ENCODE data around the gene FKBP5. TPM values are rescaled to one million over a fixed set of nuclear protein-coding genes. Genes with fewer than 3 reads are reported as not detected.

Gene FKBP5
- total and polyA plus RNA-seq, 9 of the 15 experiments (the other 6 are each of a cell fraction or from before 2014, with no cell fraction given), result 32.7 to 151 (median 75.0) TPM

GRCh38 chr6:35583893-35584688 is 104.6 kb downstream of the FKBP5 start:
- FAIRE-seq, result peak; percentile 91
- CTCF ChIA-PET (ENCODE audit: low intra/inter-chr PET ratio), result interaction anchor here (0.6 to 8.7 kb wide), 8 partner anchors 36 to 511 kb away, joined by 3 to 195 read pairs (median 4); partner anchors contain the start of genes ARMC12 and DEF6
- TF ChIP-seq XRCC5 (IDR thresholded peaks at IDR 0.05; ENCODE audit: low read depth, low read length) (0 out of 2 replicates have a peak, but pooled peaks have one; percentile 46), CC2D1A (IDR thresholded peaks at IDR 0.05) (peak; percentile 57), REST (IDR thresholded peaks at IDR 0.05; ENCODE audit: borderline replicate concordance) (peak; percentile 93), REST (CRISPR knock-in tag; IDR thresholded peaks at IDR 0.05; ENCODE audit: low read depth) (no peak), CTCF (IDR thresholded peaks at IDR 0.05 in 2 of 3, conservative IDR thresholded peaks at IDR 0.05 in 1 of 3; ENCODE audit: insufficient read depth in 2 of 3, low read depth in 1 of 3, low read length in 3 of 3) (peak; percentile 83 to 93 (median 85)), TEAD4 (IDR thresholded peaks at IDR 0.05; ENCODE audit: low read length) (peak; percentile 22; the same call in 1 of the 2 replicates), TEAD4 (CRISPR knock-in tag; IDR thresholded peaks at IDR 0.05; ENCODE audit: borderline replicate concordance) (no peak), SMC3 (conservative IDR thresholded peaks at IDR 0.05; ENCODE audit: insufficient read depth, low read depth, low read length) (peak; percentile 97), STAG1 (CRISPR knock-in tag; IDR thresholded peaks at IDR 0.05; ENCODE audit: borderline replicate concordance) (peak; percentile 73; the same call in 1 of the 2 replicates), ARID2 (IDR thresholded peaks at IDR 0.05) (peak; percentile 81)

More at GRCh38 chr6:35583893-35584688, 104.6 kb downstream of the FKBP5 start:
- Histone ChIP-seq H4K20me1 (replicated peaks; ENCODE audit: control insufficient read depth, insufficient read depth, low read length) (no peaks in the 10 kb centered on the region), H3K9me1 (ENCODE audit: control insufficient read depth, insufficient read depth, low read length) (no peaks in the 10 kb centered on the region), H3K79me2 (ENCODE audit: control insufficient read depth, insufficient read depth, low read length) (no peaks in the 10 kb centered on the region), H3K27ac (ENCODE audit: extremely low read depth, low read depth, low read length) (no peak overlapping the region), H2AFZ (ENCODE audit: low read depth, low read length) (no peak overlapping the region), H3K4me3 (no peak overlapping the region), H3K27me3 (ENCODE audit: control insufficient read depth in 2 of 2, insufficient read depth in 2 of 2, low read length in 2 of 2) (no peaks in the 10 kb centered on the region), H3K9me3 (replicated peaks; ENCODE audit: control insufficient read depth, insufficient read depth, low read depth, low read length) (no peaks in the 10 kb centered on the region), H3K4me2 (ENCODE audit: insufficient read depth, low read length) (no peak overlapping the region), H3K9ac (ENCODE audit: insufficient read depth in 1 of 2, low read depth in 2 of 2, low read length in 2 of 2) (no peak overlapping the region), H3K4me1 (replicated peaks in 1 of 2; ENCODE audit: control insufficient read depth in 2 of 2, insufficient read depth in 2 of 2, low read length in 2 of 2) (no peaks in the 10 kb centered on the region), H3K36me3 (ENCODE audit: control insufficient read depth, insufficient read depth, low read length) (peaks cover 76% of the 10 kb centered on the region)
- POLR2A ChIA-PET, result interaction anchor here (0.5 to 1.9 kb wide), 3 partner anchors 149 to 377 kb away, joined by 3 to 10 read pairs (median 3); partner anchors contain the start of gene ARMC12
- peak; percentile 39 to 81 (median 46) for DNase-seq (ENCODE audit: extremely low read depth in 1 of 4, low spot score in 3 of 4)
- ATAC-seq, result peak; percentile 92
- in situ Hi-C loops (cut with MboI), result loop anchor here (5.0 kb wide), 1 partner anchor 153 kb away; the partner anchor contains the start of gene ARMC12
- 23% methylated on average over 6 of the region's 6 CpGs for WGBS (ENCODE audit: insufficient coverage, low coverage, missing lambda C conversion rate)
- TSS peak; percentile 5 for BruUV-seq (replicated peaks)
- intact Hi-C loops (cut with micrococcal nuclease), result loop anchor here (1.0 to 10.0 kb wide), 5 partner anchors 62 to 371 kb away; partner anchors contain the start of gene FKBP5
